Activated CD4-positive, alpha-beta T cell treated with anti-CD3 and anti-CD28 coated beads, Interleukin-2, Interleukin-6, amounts not matched to agents 100 ng/mL and 50 ng/mL, durations not matched to agents 16 hours and 8 hours (primary cell): ENCODE measurements around the gene CCR6.
"Not testable (repeated sequence)": the region's sequence is repeated elsewhere in the genome, so short reads cannot be mapped to it uniquely, and the experiment has no call there.

Experiments
- DNase-seq: peaks from one replicate; pipeline ENCODE4 v3.0.0-alpha.2; 2020

CCR6 gene

DNA sequence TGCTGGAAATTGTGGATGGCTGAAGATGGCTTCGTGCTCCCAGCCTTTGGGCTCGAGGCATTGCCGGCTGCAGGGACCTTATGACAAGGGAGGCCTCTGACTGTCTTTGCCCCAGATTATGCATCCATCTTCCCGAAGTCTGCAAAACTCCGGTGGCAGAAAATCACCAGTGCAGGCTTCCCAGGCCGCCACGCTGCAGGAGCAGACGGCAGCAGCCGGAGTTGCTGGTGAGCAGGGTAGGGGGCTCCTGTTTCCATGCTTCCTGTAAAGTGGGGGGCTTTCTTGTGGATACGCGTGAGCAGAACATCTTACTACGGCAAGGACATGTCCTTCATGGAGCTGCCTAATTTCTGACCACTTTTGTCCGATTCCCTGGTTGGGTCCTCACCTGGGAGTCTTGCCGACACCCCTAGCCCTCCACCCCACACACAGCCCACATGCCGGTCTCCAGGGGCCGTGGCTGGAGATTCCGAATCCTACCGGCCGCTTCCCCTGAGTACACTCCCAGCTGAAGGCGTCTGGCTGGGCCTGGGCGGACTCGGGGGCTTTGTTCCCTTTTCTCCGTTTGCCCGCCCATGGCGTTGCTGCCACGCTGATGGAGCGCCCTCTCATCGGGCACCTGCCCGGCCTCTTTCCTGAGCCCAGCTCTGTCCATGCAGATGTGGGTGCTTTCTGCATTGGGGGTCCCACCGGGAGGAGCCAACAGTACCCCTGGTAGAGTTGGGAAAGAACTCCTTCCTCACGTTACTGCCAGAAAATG, 56.2 kb downstream of the CCR6 start:
- not testable (repeated sequence) for DNase-seq

DNA sequence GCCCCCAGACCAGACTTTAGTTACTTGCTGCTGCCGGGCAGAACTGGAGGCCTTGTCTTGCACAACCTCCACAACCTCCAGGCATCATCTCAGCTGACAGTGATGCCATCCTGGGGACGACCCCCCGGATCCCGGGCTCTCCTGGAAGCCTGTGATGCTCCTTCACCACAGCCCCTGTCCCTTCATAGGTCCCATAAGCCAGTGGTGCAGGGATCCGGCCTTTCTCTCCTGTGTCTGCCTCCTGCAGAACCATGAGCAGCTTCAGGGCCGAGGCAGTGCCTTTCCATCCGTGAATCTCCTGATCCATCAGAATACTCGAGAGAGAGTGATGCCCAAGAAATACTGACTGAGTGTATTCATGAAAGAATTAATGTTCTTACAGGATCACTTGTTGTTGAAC, 57.2 kb downstream of the CCR6 start:
- DNase-seq, result not testable (repeated sequence)

DNA sequence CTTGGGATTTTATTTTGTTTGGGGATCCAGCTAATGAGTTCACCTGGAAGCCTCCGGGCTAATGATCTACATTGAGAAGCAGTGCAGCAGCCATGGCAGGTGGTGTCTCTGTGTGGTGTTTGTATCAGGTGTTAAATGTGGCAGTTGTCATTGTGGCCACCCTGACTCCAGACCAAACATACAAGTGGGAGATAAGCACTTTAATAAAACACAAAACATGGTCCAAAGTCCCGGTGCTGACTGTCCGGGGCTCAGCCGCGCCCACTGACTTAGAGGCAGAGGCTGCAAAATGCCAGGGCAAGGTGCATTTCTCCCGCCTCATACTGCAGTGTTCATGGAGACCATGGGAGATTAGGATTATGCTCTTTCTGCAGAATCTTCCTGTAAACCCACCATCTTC, 58.5 kb downstream of the CCR6 start:
- DNase-seq, result not testable (repeated sequence)

DNA sequence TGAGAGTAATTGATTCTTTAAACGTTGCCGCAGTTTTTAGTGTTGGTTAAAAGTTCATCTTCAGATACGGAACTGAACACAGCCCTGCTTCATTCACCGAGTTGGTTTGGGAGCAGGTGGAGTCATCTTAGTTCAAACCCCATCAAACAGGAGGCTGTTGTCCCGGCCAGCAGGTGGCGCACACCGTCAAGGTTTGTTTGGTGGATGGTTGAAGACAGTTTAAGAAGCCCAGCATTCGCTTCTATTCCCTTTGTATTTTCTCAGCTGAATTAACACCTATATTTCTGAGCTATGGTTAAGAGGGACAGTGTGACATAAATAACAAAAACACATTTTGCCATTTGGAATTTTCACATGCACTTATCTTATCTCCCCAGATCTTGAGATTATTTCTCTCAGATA, 60.0 kb downstream of the CCR6 start:
- not testable (repeated sequence) for DNase-seq

DNA sequence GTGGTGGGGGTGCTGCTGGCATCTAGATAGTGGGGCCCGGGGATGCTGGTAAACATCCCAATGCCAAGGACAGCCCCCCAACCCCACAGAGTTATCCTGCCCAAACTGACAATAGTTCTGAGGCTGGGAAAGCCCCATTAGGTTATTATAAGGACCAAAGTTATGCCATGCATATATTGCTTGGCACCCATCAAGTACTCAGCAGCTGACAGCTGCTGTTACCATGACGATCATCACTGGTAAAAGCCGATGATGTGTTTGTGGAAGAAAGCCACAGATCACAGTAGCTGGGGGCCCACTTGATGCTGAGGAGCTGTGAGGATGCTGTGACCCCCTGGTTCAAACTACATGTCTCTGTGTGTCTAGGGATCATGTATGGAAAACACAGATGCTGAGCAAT, 62.2 kb downstream of the CCR6 start:
- not testable (repeated sequence) for DNase-seq

DNA sequence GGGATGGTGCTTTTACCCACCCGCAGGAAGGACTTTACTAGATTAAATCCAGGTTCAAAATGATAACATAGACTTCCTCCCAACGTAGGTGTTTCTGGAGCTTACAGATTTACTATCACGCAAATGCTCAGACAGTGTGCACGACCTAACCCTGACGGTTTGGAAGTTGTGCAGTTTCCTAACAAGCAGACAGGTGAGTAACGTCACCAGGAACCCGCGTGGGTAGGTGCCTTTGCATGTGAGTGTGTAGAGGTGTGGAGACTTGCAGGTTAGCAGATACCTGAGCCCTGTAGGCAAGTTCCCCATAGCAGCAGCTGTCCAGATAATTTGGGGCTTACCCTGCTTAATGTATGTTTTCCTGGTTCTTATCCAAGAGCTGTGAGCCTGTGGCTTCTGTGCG, 64.4 kb downstream of the CCR6 start:
- DNase-seq, result not testable (repeated sequence)
